ENCODE measurements around the gene RNF207. TPM values are rescaled to one million over a fixed set of nuclear protein-coding genes. Genes with fewer than 3 reads are reported as not detected.

Gene RNF207
- total and polyA plus RNA-seq, 3 experiments from 2014 or later, result 0.22 to 12.8 (median 10.8) TPM

GRCh38 chr1:6184083-6184783 lies 21.7 kb upstream of the RNF207 start:
- Histone ChIP-seq H3K9me3 (ENCODE audit: low read length) (no peaks in the 10 kb centered on the region), H3K27ac (ENCODE audit: low read depth, low read length) (no peak overlapping the region), H3K4me3 (ENCODE audit: low read length) (no peak overlapping the region), H3K36me3 (ENCODE audit: insufficient read depth, low read length) (peaks cover 16% of the 10 kb centered on the region), H3K27me3 (ENCODE audit: insufficient read depth, low read length, poor library complexity, severe bottlenecking) (no peaks in the 10 kb centered on the region), H3K4me1 (ENCODE audit: insufficient read depth, low read length) (no peaks in the 10 kb centered on the region)
- Mint-ChIP-seq H3K36me3 (peaks cover 4 to 45% (median 6%) of the 10 kb centered on the region in 3 donors), H3K9me3 (no peaks in the 10 kb centered on the region), H3K4me3 (no peak overlapping the region), H3K27me3 (peaks cover 11 to 13% of the 10 kb centered on the region in 2 donors), H3K27ac (peak overlapping the region in 2 of 8 donors; percentile 38), H3K4me1 (peaks cover 32 to 44% (median 42%) of the 10 kb centered on the region in 3 donors)
- ChIA-PET CTCF (no interaction called here), POLR2A (no interaction called here)
- DNase-seq, result no peak

- H3K4me3 ChIP-seq (ENCODE audit: low read length), result no peak overlapping the region
- Mint-ChIP-seq H3K27me3 (peaks cover 11 to 13% of the 10 kb centered on the region in 2 donors), H3K4me1 (peaks cover 35 to 49% (median 47%) of the 10 kb centered on the region in 3 donors), H3K36me3 (peaks cover 8 to 53% (median 9%) of the 10 kb centered on the region in 3 donors), H3K9me3 (no peaks in the 10 kb centered on the region), H3K27ac (no peak overlapping the region), H3K4me3 (no peak overlapping the region)
- H3K27me3 ChIP-seq (ENCODE audit: insufficient read depth, low read length, poor library complexity, severe bottlenecking), result no peaks in the 10 kb centered on the region
- H3K9me3 ChIP-seq (ENCODE audit: low read length), result no peaks in the 10 kb centered on the region
- peaks cover 22% of the 10 kb centered on the region for H3K36me3 ChIP-seq (ENCODE audit: insufficient read depth, low read length)
- DNase-seq, result no peak
- ChIA-PET POLR2A (no interaction called here), CTCF (interaction anchor here (1.1 kb wide), 2 partner anchors 8 to 58 kb away, joined by 3 read pairs; no protein-coding TSS in a partner anchor)
- H3K4me1 ChIP-seq (ENCODE audit: insufficient read depth, low read length), result no peaks in the 10 kb centered on the region
- H3K27ac ChIP-seq (ENCODE audit: low read depth, low read length), result no peak overlapping the region
Measured at GRCh38 chr1:6185151-6185550, 20.8 kb upstream of the RNF207 start.

GRCh38 chr1:6185635-6186382 lies 20.1 kb upstream of the RNF207 start:
- POLR2A ChIA-PET, result no interaction called here
- no peak overlapping the region for H3K4me3 Mint-ChIP-seq
- H3K27ac Mint-ChIP-seq, result peak overlapping the region in 2 of 8 donors; percentile 21 to 42

GRCh38 chr1:6188466-6188865 lies 17.5 kb upstream of the RNF207 start:
- H3K36me3 Mint-ChIP-seq, result peaks cover 10 to 78% (median 13%) of the 10 kb centered on the region in 3 donors
- H3K27me3 ChIP-seq (ENCODE audit: insufficient read depth, low read length, poor library complexity, severe bottlenecking), result no peaks in the 10 kb centered on the region
- no peaks in the 10 kb centered on the region for H3K27me3 Mint-ChIP-seq
- no peaks in the 10 kb centered on the region for H3K9me3 Mint-ChIP-seq
- no peak overlapping the region for H3K4me3 Mint-ChIP-seq
- H3K4me1 ChIP-seq (ENCODE audit: insufficient read depth, low read length), result no peaks in the 10 kb centered on the region
- POLR2A ChIA-PET, result no interaction called here
- H3K36me3 ChIP-seq (ENCODE audit: insufficient read depth, low read length), result peaks cover 45% of the 10 kb centered on the region
- H3K9me3 ChIP-seq (ENCODE audit: low read length), result no peaks in the 10 kb centered on the region
- no peak overlapping the region for H3K27ac ChIP-seq (ENCODE audit: low read depth, low read length)
- CTCF ChIA-PET, result interaction anchor here (1.2 kb wide), 1 partner anchor 10 kb away, joined by 3 read pairs; no protein-coding TSS in a partner anchor
- no peak for DNase-seq
- H3K4me3 ChIP-seq (ENCODE audit: low read length), result no peak overlapping the region
- H3K27ac Mint-ChIP-seq, result peak overlapping the region in 1 of 8 donors; percentile 91
- peaks cover 27 to 42% (median 40%) of the 10 kb centered on the region in 3 donors for H3K4me1 Mint-ChIP-seq

More at GRCh38 chr1:6185635-6186382, 20.1 kb upstream of the RNF207 start:
- Mint-ChIP-seq H3K36me3 (peaks cover 9 to 59% (median 10%) of the 10 kb centered on the region in 3 donors), H3K4me1 (peaks cover 34 to 47% (median 47%) of the 10 kb centered on the region in 3 donors), H3K9me3 (no peaks in the 10 kb centered on the region), H3K27me3 (peaks cover 8 to 10% of the 10 kb centered on the region in 2 donors)
- peaks cover 28% of the 10 kb centered on the region for H3K36me3 ChIP-seq (ENCODE audit: insufficient read depth, low read length)
- no peak overlapping the region for H3K27ac ChIP-seq (ENCODE audit: low read depth, low read length)
- no peaks in the 10 kb centered on the region for H3K4me1 ChIP-seq (ENCODE audit: insufficient read depth, low read length)
- CTCF ChIA-PET, result interaction anchor here (1.1 kb wide), 2 partner anchors 8 to 57 kb away, joined by 3 read pairs; no protein-coding TSS in a partner anchor
- H3K27me3 ChIP-seq (ENCODE audit: insufficient read depth, low read length, poor library complexity, severe bottlenecking), result no peaks in the 10 kb centered on the region
- no peak overlapping the region for H3K4me3 ChIP-seq (ENCODE audit: low read length)
- DNase-seq, result no peak
- no peaks in the 10 kb centered on the region for H3K9me3 ChIP-seq (ENCODE audit: low read length)

GRCh38 chr1:6191968-6192367 lies 14.0 kb upstream of the RNF207 start:
- Mint-ChIP-seq H3K27me3 (no peaks in the 10 kb centered on the region), H3K9me3 (no peaks in the 10 kb centered on the region), H3K4me3 (no peak overlapping the region), H3K4me1 (peaks cover 22 to 41% (median 31%) of the 10 kb centered on the region in 3 donors), H3K27ac (no peak overlapping the region), H3K36me3 (peaks cover 8 to 76% (median 10%) of the 10 kb centered on the region in 3 donors)
- peak in 1 of 5 donors; percentile 8 for DNase-seq
- H3K27me3 ChIP-seq (ENCODE audit: insufficient read depth, low read length, poor library complexity, severe bottlenecking), result no peaks in the 10 kb centered on the region
- ChIA-PET POLR2A (no interaction called here), CTCF (interaction anchor here (0.7 to 1.0 kb wide), 2 partner anchors 13 to 15 kb away, joined by 3 read pairs; no protein-coding TSS in a partner anchor)
- no peaks in the 10 kb centered on the region for H3K9me3 ChIP-seq (ENCODE audit: low read length)
- H3K4me3 ChIP-seq (ENCODE audit: low read length), result no peak overlapping the region
- peaks cover 5% of the 10 kb centered on the region for H3K4me1 ChIP-seq (ENCODE audit: insufficient read depth, low read length)
- H3K36me3 ChIP-seq (ENCODE audit: insufficient read depth, low read length), result peaks cover 63% of the 10 kb centered on the region
- H3K27ac ChIP-seq (ENCODE audit: low read depth, low read length), result no peak overlapping the region

- Histone ChIP-seq H3K4me3 (ENCODE audit: low read length) (peak overlapping the region; percentile 57), H3K4me1 (ENCODE audit: insufficient read depth, low read length) (peaks cover 35% of the 10 kb centered on the region), H3K27ac (ENCODE audit: low read depth, low read length) (peak overlapping the region; percentile 78), H3K9me3 (ENCODE audit: low read length) (no peaks in the 10 kb centered on the region), H3K36me3 (ENCODE audit: insufficient read depth, low read length) (peaks cover 24% of the 10 kb centered on the region), H3K27me3 (ENCODE audit: insufficient read depth, low read length, poor library complexity, severe bottlenecking) (no peaks in the 10 kb centered on the region)
- H3K36me3 Mint-ChIP-seq, result peaks cover 2 to 49% (median 13%) of the 10 kb centered on the region in 3 donors
- no peaks in the 10 kb centered on the region for H3K9me3 Mint-ChIP-seq
- H3K27ac Mint-ChIP-seq, result peak overlapping the region; percentile 71 to 98 (median 92)
- H3K4me3 Mint-ChIP-seq, result peak overlapping the region; percentile 86 to 98 (median 88)
- CTCF ChIA-PET, result interaction anchor here (0.9 kb wide), 1 partner anchor 10 kb away, joined by 3 read pairs; no protein-coding TSS in a partner anchor
- DNase-seq, result no peak
- no peaks in the 10 kb centered on the region for H3K27me3 Mint-ChIP-seq
- POLR2A ChIA-PET, result no interaction called here
- H3K4me1 Mint-ChIP-seq, result peaks cover 42 to 56% (median 55%) of the 10 kb centered on the region in 3 donors
Measured at GRCh38 chr1:6197746-6198427, 8.0 kb upstream of the RNF207 start.

- peaks cover 41 to 53% (median 53%) of the 10 kb centered on the region in 3 donors for H3K4me1 Mint-ChIP-seq
- peak overlapping the region; percentile 78 for H3K27ac ChIP-seq (ENCODE audit: low read depth, low read length)
- CTCF ChIA-PET, result interaction anchor here (0.9 to 1.3 kb wide), 3 partner anchors 9 to 49 kb away, joined by 3 to 5 read pairs (median 3); no protein-coding TSS in a partner anchor
- H3K27ac Mint-ChIP-seq, result peak overlapping the region; percentile 71 to 98 (median 92)
- peak in 1 of 5 donors; percentile 9 for DNase-seq
- no peaks in the 10 kb centered on the region for H3K27me3 ChIP-seq (ENCODE audit: insufficient read depth, low read length, poor library complexity, severe bottlenecking)
- H3K4me3 Mint-ChIP-seq, result peak overlapping the region; percentile 86 to 98 (median 88)
- no peaks in the 10 kb centered on the region for H3K27me3 Mint-ChIP-seq
- POLR2A ChIA-PET, result no interaction called here
- peak overlapping the region; percentile 57 for H3K4me3 ChIP-seq (ENCODE audit: low read length)
- no peaks in the 10 kb centered on the region for H3K9me3 Mint-ChIP-seq
- H3K9me3 ChIP-seq (ENCODE audit: low read length), result no peaks in the 10 kb centered on the region
- H3K4me1 ChIP-seq (ENCODE audit: insufficient read depth, low read length), result peaks cover 35% of the 10 kb centered on the region
- peaks cover 0 to 41% (median 13%) of the 10 kb centered on the region in 3 donors for H3K36me3 Mint-ChIP-seq
- peaks cover 20% of the 10 kb centered on the region for H3K36me3 ChIP-seq (ENCODE audit: insufficient read depth, low read length)
Measured at GRCh38 chr1:6198646-6199297, 7.1 kb upstream of the RNF207 start.
